Measurements from ENCODE around the gene FMNL2.

FMNL2 gene

DNA sequence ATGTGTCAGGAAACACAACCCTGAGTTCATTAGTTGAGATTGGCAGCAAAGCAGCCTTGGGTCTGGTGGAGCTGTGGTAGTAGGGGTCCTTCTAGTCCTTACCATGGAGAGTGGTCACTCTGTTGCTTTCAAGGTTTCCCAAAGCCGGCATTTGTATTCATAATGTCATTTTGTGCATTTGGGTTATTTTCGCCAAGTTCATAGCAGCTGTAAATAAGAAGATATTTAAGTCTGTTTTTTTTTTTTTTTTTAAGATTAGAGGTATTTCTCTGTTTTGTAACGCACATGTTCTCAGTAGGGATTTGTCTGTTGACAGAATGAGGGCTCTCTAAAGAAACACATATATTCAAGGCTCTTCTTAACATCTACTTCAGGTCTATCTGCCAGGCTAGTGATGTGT is 268.2 kb downstream of the FMNL2 start:
- in situ Hi-C loops (cut with HindIII; ENCODE audit: low sequenced_read_pairs): no loop called here

DNA sequence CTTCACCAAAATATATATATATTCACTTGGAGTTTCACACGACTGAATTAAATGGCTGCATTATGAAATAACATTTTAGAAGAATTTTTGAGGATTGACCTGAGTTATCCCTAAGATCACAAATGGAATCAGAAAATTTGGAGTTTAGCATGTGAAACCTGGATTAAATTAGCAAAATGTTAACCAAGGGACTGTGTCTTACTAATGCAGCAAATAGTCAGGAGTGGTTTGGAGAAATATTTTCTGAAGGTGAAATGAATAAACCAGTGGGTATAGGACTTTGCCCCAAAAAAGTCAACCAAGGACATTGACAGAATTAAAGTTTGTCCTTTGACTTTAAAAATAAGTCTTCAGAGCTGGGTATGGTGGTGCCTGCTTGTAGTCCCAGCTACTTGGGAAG is 271.1 kb downstream of the FMNL2 start:
- in situ Hi-C loops (cut with HindIII; ENCODE audit: low sequenced_read_pairs): no loop called here

DNA sequence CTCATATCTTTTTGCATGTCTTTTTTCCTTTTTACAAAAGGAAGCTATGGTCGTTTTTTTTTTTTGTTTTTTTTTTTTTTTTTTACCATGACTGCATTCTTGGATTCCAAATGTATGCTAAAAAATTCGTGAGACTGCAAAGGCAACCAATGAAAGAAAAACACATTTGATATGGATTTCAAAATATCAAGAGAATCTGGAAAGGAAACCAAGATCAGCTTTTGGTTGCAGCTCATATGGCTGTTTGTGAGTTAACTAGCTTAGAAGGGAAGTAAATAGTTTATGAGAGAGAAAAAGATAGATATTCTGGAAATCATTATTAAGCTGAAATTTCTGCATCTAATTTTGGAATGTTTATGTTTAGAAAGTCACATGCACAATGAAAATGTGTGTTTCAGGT is 272.0 kb downstream of the FMNL2 start:
- in situ Hi-C loops (cut with HindIII; ENCODE audit: low sequenced_read_pairs): no loop called here

DNA sequence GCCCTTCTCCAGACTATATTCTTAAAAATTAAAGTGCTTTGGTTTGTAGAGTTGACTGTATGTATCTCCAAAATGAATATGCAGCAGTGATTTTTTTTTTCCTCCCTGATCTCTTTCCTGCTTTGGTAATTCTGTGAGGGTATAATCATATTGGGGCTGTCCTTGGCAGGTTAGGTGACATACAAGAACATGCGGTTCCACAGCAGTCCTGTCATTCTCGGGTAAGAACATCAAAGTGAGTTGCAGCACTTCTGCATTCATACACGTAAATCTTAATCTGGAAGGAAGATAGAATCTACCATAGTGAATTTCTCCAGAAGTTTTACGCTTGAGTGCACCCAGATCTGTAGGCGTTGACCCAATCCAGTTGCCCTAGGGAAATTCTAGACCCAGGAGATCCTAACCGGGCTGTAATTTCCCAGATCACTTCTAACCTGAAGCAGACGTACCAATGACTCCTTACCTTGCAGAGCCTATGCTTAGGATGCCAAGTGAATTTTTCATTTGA is 272.9 kb downstream of the FMNL2 start:
- in situ Hi-C loops (cut with HindIII; ENCODE audit: low sequenced_read_pairs): no loop called here

DNA sequence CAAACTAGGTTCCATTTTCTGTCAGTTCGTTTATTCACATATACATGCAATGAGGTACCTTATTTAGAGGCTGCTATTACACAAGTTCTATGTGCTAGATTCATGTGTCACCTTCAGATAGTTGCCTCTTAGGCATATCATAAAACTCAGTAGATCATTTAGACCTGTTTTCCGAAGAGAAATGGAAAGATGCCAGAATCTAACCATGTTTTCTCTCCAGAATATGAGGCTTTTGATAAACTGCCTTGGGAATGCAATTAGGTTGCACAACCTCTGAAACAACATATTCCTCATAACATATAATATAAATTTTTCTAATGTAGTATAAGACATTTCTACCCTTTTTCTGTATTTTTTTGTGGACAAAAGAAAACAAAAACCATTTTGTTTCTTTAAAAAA is 274.2 kb downstream of the FMNL2 start:
- in situ Hi-C loops (cut with HindIII; ENCODE audit: low sequenced_read_pairs): no loop called here

DNA sequence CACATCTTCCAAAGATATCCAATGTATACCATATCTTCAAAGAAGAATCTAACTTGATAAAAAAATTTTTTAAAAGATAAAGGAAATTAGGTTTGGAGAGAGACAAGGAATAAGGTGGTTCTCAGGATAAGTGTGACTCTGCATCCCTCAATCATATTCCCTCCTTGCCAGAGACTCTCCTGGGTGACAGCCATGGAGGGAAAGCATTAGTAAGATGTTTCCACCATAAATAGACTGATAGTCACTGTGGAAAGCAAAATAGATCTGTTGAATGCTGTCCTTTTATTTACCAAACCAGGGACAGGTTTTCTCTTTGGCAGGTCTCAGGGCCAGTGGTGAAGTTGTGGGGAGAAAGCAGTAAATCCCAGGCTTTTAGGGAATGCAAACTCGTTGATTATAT is 274.7 kb downstream of the FMNL2 start:
- in situ Hi-C loops (cut with HindIII; ENCODE audit: low sequenced_read_pairs): no loop called here

DNA sequence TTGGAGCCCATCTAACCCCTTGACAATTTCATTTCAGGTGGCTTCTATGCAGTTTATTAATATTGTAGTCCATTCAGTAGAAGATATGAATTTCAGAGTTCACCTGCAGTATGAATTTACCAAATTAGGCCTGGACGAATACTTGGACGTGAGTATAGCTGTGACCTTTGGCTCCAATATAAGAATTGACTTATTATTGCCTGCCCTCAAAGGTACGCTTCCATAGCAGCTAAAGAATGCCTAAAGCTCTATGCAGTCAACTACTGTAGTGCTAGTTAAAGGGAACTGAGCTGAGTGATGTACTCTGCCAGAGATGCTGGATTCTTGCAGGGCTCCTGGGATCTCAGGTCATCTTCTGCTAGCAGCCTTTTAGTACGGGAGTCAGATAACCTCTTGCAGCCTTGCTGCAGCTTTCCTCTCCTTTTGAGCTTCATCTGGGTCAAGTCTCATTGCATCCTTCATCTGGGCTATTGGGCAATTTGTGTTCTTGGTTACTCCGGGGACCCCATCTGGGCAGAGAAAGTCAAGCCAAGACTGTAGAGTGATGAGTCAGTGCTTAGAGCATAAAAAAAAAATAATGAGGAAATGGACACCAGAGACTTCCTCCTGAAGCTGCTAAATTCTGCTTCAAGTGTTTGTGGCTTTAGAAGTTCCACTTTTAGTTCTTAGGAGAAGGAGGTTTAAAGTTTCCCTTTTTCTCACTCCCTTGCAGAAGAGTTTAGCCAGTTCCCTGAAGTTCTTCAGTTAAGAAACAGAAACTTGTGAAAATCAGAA is 276.7 kb downstream of the FMNL2 start:
- in situ Hi-C loops (cut with HindIII; ENCODE audit: low sequenced_read_pairs): no loop called here

DNA sequence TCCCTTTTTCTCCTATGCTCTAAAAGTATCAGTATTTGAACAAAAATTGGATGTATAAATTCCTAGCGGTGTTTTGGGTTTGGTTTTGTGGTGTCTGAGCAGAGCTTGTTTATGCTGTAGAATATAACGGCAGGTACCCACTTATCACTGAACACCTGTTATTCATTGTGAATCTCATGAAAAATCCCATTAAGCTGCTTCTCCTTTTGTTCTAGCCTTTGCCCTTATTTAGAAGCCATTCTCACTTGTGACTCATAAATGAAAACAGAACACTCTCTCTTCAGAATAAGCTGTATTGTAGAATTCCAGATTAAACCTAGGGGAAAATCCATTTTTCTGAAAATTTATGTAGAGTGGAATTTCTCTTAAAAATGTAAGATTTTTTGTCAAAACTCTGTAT is 278.3 kb downstream of the FMNL2 start:
- in situ Hi-C loops (cut with HindIII; ENCODE audit: low sequenced_read_pairs): no loop called here

DNA sequence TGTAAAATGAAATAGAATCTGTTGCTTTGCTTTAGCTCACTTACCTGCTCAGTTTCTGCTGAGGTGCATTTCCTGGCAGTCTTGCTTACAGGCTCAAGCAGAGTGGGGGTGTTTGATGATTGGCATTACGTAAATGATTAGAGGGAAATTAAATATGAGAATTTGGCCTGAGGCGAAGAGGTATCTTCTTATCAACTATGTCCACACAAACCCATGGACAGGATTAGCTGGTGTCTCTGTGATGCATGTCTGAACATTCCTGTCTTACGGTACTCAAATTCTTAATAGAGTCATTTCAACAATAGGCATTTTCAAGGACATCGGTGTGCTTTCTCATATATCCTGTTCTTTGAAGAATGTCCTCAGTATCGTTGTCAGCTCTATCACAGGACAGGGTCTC is 280.2 kb downstream of the FMNL2 start:
- in situ Hi-C loops (cut with HindIII; ENCODE audit: low sequenced_read_pairs): no loop called here

DNA sequence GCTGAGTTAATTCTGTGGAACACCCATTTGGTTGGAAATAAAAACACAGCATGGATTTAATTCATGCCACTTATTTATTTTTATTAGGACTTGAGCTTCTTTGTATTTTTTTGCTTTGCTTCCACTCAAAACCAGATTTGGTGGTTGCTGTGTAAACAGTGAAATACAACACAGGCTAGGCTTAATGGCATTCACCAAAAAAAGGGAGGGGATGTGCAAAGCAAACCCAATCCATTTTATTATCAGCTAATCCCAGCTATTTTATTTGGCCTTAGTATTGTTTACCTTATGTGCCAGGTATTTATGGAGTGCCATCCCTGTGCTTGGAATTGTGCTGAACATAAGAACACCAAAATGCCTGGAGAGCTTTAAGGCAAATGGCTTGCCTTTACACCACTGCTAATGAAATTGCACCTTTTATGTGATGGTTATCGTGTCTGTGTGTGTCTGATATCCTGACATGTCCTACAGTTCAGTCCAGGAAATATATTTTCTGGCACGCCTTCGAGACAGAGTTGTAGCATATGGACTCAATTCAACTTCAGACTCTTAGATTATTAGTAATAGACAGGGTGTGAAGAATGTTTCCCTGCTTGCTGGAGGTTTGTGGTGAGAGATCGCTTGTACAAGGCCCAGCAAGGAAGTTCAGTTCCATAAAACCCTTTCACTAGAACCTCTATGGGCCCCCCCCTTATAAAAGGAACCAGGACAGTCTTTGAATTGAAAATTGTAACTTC is 282.6 kb downstream of the FMNL2 start:
- in situ Hi-C loops (cut with HindIII; ENCODE audit: low sequenced_read_pairs): no loop called here

DNA sequence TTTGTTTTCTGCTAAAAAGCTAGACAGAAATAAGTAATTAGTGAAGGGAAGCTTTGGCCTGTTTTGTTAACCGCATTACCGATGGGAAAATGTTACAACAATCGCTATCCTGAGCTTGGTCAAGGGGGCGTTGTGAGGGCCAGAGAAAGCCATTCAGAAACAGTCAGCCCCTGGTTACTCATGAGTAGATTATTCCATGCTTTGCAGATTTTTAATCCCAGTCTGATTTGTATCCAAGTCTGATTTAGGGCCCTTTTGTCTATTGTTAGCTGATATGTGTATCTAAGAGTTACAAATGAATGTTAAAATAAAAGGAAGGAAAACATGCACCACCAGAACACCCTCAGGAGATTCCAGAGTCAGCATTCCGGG is 283.2 kb downstream of the FMNL2 start:
- in situ Hi-C loops (cut with HindIII; ENCODE audit: low sequenced_read_pairs): no loop called here

DNA sequence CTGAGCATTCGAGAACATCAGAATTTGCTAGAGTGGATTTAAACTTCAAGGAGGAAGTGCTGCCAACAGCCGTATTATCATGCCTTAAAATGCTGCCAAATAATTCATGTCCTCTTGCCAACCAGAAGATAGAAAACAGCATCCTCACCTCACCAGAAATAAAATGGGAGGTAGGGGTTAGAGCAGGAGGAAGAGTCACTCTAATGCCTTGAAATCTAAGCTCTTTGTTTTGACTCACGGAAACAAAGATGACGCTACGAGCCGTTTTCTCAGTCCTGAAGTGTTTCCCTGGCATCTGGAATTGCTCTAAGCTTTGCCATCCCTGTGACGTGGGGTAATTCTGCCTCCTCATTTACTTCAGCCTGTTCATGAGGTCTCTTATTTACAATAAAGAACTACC is 285.2 kb downstream of the FMNL2 start:
- in situ Hi-C loops (cut with HindIII; ENCODE audit: low sequenced_read_pairs): no loop called here

DNA sequence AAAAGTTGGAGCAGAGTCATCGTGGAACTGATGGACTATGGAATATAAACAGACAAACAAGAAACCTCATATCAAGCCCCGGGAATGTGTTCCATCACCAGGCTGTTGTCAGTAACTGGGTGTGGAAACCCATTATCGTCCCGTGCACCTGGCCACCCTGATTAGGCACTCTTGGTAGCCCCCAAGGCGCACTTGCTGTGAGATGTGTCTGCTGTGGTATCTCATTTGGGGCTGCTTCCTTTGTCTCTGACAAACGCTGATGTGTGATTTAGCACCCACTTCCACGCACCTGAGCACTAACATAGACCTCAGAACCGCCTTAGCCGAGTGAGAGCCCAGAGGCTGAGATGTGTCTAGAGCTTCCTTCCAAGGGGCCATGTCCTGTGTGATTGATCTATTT is 286.0 kb downstream of the FMNL2 start:
- in situ Hi-C loops (cut with HindIII; ENCODE audit: low sequenced_read_pairs): no loop called here

DNA sequence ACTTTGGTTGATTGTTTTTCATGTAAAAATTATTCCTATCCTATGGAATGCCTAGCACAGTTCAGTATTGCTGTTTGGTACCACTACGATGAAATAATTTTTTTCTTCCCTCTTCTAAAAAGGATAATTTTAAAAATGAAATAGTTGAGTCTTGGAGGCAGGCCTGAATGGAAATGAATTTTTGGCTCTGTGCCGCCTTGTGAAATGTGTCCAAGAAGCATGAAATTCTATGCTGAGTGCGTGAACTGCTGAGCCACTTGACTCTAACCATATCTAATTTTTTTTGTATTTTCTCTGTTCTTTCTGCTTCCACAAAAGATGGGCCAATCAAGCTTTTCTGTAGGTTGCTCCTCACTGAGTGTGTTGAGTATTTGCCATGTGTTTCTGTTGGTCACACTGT is 287.2 kb downstream of the FMNL2 start:
- in situ Hi-C loops (cut with HindIII; ENCODE audit: low sequenced_read_pairs): no loop called here

DNA sequence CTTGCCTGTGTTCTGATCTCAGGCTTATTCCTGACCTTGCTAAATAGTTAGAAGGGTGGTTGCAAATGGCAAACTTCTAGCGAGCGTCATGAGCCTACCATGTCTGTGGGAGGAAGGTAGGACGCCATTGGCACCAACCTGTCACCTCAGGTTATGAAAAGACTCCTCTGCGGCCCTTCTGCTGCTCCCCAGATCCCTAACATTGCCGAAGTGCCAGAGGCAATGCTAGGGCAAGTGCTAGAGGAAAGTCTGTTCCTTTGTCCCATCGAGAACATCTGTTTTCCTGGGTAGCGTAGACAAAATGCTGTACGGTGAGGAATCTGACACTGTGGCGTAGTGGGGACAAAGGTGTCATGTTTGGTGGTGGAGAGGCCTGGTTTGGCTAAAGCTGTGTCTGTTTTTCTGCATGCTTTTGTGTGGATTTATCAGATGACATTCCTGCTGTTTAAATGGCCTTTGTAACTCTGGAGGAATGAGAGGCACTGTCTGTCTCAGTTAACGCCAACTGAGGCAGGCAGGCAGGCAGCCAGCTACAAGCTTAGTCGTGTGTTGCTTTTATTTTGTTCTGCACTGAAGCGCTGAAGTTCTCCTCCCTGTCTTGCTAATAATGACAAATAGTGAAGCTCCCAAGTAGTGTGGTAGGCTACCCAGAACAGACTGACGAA is 288.2 kb downstream of the FMNL2 start:
- in situ Hi-C loops (cut with HindIII; ENCODE audit: low sequenced_read_pairs): no loop called here

DNA sequence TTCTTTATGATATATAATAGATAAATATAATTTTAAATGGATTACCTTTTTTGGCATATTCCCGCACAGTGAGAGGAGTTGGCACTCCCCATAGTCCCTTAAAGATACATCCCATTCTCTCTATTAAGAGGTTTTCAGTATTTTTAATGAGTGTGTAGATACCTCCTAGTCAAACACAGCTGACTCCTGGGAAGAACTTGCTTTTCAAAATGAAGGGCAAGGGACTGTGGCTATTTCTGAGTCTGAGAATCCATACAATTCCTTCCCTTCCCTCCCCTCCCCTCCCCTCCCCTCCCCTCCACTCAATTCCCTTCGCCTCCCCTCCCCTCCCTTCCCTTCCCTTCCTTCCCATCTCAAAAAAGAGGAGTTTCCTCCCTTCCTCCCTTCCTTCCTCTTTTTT is 288.8 kb downstream of the FMNL2 start:
- in situ Hi-C loops (cut with HindIII; ENCODE audit: low sequenced_read_pairs): no loop called here

DNA sequence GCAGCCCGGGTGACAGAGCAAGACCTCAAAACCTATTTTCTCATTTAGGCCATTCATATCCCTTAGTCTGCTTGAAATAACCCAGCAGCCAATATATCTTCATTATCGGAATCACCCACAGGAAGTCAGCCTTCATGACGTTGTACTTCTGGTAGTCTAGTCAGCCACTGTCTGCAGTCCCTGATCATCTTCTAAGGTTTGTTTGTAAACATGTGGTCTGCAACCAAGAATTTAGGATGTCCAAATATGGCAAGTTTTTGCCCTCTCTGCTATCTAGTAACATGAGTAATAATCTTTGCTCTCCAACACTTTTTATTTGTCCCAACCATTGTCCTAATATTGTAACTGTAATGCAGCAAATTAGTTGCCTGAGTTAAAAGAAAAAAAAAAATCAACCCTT is 289.8 kb downstream of the FMNL2 start:
- in situ Hi-C loops (cut with HindIII; ENCODE audit: low sequenced_read_pairs): no loop called here

DNA sequence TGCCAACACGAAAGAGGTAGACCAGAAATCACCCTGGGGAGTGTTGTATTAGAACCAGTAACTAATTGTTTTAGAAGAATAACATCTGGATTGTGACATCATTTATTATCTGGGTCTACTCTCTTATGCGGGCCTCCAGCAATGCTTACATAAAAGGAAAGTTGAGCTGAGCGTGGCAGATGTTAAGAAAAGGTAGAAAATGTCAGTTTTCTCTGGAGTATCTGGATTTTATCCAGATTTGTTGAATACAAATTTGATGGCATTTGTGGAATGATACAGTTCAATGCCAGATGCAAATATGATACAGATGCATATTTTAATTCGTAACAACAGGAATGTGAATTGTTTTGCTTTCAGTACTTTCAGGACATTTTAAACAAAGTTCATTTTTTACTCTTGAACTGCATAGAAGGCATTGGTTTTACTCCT is 292.0 kb downstream of the FMNL2 start:
- in situ Hi-C loops (cut with HindIII; ENCODE audit: low sequenced_read_pairs): no loop called here

DNA sequence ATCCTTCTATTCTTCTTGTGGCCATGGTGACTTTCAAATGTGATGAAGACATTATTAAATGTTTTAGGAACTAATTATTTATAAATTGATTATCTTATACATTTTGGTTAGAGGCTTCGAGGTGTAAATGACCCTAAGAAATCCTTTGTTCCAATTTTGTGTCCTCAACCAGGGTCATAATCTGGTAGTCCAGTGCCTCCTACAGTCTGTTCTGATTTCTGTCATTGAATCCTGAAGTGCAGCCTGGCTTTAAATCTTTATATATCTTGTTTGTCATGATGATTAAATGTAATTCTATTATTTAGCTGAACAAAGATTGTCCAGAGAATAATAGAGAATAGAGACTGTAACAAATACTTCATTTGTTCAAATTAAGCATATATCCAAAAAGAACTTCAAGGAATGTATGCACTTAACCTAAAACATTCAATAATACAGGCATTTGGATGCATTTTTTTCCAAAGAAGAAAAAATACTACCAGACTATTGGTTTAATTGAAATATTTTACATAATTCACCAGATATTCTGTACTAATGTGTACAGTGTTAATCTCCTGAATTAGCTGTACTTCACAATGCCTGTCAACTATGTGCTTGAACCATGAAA is 292.5 kb downstream of the FMNL2 start:
- in situ Hi-C loops (cut with HindIII; ENCODE audit: low sequenced_read_pairs): no loop called here

DNA sequence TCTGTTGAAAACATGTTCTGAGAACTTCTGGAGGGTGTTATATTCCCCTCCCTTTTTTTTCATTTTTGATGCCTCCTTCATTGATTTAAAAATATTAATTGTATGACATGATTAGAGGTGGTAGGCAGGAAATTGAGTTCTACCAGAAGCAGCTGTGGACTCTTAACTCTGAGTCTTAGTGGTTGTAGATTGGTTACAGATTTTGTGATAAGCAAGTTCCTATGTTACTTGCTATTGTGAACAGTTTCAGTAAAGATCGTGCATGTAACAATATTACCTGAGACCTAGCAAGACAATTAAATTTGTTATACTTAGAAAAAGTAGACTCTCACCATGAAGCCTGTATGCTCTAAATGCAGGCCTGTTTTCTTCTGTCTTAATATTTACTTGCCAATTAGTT is 294.2 kb downstream of the FMNL2 start:
- in situ Hi-C loops (cut with HindIII; ENCODE audit: low sequenced_read_pairs): no loop called here

DNA sequence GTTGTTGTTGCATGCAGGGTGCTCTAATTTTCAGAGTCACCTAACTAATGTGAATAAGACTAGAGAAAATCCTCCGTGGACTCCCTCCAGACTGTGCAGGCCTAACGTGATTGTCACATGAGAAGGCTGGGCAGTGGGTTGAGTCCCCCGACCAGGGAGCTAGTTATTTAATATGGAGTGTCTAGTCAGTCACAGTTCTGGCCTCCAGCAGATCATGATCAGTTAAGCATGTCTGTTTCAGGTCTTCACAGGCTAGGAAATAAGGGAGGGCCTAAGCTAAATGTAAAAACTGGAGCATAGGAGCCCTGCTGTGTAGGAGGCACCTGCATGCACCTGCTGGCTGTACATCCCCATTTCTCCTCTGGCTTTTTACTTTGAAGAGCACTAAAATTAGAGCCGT is 295.5 kb downstream of the FMNL2 start:
- in situ Hi-C loops (cut with HindIII; ENCODE audit: low sequenced_read_pairs): no loop called here
